Tongue (tissue), 2 donors: ENCODE results near the gene FRMD1. TPM values are rescaled to one million over a fixed set of nuclear protein-coding genes. Genes with fewer than 3 reads are reported as not detected.
"Not testable (repeated sequence)": the region's sequence is repeated elsewhere in the genome, so short reads cannot be mapped to it uniquely, and the experiment has no call there.

ENCODE experiments used
- DNase-seq: peaks from one replicate; pipeline ENCODE4 v3.0.0-alpha.2; 2015
- total RNA-seq: library from RNA; depleted of rRNA; stranded (reverse); fragments of >200 nt; gene quantifications from one replicate; pipeline ENCODE4 v1.2.3, GENCODE V29; 2014

The FRMD1 gene
- total RNA-seq, 1 donor from 2014 or later: 0.41 TPM

DNA sequence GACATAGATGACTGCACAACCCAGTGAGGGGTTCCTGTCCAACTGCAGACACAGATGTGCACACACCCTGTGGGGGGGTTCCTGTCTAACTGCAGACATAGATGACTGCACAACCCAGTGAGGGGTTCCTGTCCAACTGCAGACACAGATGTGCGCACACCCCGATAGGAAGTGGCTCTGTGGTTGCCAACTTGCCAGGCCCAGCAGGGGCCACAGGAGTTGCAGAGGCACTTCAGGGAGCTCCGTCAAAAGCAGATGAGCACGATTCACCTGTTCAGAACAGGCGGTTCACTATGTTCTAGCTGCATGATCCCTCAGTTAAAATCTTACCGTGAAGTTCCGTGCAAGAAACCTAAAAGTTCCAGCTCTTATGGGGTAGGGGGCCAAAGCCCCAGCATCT, 1.6 kb downstream of the FRMD1 start:
- not testable (repeated sequence) for DNase-seq

DNA sequence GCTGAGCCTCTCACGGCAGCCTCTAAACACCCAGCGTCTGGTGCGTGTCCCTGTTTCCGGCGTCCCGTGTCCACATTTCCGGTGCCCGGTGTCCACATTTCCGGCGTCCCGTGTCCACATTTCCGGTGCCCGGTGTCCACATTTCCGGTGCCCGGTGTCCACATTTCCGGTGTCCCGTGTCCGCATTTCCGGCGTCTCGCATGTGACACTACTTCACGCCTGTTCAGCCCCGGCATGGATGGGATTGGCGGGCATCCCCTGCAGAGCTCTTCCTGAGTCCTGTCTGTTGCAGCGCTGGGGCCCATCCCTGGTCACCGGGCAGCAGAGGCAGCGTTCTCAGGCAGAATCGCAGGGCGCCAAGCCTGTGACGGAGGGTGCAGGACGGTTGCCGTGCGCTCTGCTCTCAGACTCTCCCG, 3.2 kb downstream of the FRMD1 start:
- DNase-seq: no peak

DNA sequence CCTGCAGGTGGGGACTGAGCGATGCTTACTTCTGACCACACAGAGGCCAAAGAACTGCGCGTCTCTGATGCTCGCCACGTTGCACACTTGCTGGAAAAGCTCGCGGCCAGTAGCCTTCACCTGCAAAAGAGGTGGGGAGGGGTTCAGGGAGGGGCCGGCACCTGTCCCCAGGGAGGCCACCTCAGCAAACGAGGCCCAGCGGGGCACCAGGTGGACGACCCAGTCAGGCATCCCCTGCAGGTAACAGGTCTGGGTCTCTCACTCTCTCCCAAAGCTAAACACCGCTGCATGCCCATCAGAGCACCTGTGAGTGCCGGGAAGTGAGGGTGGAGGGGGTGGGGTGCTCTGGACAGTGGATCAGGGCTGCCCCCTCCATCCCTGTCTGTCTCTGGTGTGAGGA, 3.8 kb downstream of the FRMD1 start:
- DNase-seq: no peak

DNA sequence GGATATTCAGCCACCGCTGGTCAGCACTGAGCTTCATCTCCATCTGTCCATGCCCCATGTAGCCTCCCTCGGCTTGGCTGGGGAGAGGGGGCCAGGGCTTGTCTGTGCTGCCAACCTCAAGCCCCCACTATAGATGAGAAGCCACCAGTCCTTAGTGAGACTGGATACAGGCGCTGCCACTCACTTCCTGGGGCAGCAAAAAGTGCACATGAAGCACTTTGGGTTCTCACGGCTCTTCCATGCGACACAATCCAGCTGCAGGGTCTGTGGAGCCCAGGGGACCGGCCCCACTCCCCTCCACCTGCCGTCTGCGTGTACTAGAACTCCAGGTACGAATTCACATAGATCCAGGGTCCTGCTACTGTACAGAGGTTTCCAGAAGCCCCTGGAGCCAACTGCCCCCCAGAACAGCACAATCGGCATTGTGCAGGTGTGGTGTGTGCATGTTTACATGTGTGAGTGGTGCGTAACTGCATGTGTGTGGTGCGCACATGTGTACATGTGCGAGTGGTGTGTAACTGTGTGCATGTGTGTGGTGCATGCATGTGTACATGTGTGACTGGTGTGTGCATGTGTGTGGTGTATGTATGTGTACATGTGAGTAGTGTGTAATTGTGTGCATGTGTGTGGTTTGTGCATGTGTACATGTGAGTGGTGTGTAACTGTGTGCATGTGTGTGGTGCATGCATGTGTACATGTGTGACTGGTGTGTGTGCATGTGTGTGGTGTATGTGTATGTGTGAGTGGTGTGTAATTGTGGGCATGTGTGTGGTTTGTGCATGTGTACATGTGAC, 4.9 kb downstream of the FRMD1 start:
- no peak for DNase-seq

DNA sequence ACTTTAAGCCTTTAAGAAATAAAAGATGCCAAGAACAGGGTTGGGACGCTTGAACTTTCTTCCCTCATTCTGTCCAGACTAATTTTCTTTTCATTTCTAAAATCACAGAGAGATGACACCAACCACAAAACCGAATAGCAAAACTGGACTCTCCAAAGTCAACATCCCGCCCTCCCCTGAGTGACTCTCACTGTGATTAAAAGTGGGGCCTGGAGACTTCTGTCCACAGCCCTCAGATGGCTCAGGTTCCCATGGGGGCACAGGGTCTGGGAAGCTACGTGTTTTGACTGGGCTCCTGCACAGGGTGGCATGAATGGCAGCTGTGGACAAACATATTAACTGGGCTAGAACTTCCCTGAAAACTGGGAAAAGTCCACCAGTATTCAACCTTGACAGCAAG, 6.3 kb downstream of the FRMD1 start:
- no peak for DNase-seq

DNA sequence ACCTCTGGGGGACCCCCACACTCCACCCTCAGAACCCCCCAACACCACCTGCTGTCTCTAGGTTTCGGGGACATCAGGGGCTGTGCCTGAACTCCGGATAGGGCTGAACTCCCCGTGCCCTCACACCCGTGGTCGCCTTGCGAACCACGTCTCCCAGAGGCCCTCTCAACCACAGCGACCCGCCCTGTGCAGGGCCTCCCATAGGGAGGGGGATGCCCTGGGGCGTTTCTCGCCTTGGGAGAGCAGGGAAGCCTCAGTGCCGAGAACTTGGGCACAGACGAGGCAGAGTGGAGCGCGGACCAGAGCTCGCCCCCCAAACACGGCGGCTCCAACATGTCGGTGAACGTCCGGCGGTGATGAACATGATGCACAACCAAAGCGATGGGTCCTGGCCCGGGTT, 6.8 kb downstream of the FRMD1 start:
- DNase-seq: no peak

DNA sequence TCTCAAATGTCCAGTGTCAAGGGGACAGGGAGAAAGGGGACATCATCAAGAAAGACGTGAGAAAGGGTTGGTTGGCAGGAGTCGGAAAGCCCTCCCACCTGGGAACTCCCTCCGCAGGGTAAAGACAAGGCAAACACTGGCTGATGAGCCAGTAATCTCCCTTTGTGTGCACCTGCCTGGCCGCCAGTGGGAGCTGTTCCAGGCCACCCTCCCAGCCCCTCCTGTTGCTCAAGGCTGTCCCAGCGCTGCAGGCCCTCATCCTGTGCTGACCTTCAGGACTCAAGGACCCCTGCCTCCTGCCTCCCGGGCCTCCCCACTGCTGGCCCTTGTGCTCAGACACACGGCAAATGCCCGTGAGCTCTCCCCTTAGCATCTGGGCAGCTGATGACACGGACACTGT, 7.4 kb downstream of the FRMD1 start:
- DNase-seq: no peak

DNA sequence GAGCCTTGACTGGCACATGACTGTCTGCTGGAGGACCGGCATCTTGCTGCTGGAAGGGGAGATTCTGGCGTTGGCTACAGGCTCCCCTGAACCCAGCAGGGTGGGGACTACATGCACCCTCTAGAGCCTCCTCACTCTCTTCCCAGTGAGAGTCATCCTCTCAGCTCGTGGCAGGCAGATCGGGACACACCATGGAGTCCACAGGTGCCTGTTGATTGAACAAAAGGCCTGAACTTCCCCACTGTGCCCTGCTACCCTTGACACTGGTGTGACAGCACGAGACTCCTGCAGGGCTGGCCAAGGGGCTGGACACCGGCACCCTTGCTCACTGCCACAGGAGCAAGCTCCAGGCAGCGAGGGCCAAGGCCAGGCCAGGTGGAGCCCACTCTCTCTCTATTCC, 8.2 kb downstream of the FRMD1 start:
- DNase-seq: no peak

DNA sequence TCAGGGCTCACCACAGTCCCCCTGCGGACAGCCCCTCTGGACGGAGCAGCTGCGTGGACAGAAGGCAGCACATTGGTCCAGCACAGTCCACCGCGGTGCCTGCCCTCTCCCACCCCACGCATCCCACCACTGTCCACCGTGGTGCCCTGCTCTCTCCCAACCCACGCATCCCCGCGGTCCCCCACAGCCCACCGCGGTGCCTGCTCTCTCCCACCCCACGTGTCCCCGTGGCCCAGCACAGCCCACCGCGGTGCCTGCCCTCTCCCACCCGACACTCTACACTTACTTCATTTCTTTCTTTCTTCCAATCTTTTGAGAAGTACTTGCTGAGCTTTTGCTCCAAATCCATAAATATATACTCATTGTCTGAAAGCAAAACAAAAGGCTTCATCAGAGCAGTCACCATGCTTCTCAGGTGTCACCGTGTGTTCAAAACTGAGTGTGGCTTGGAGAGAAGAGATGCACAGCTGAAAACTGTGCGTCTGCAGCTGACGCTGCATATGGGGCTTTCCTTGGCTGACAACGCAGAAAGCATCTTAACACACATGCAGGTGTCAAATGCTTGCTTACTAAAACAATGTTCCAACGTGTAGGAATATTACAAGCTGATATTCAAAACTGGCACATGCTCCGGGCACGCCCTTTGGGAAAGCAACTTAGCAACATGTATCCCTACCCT, 11.8 kb downstream of the FRMD1 start:
- DNase-seq: peak; percentile 58

DNA sequence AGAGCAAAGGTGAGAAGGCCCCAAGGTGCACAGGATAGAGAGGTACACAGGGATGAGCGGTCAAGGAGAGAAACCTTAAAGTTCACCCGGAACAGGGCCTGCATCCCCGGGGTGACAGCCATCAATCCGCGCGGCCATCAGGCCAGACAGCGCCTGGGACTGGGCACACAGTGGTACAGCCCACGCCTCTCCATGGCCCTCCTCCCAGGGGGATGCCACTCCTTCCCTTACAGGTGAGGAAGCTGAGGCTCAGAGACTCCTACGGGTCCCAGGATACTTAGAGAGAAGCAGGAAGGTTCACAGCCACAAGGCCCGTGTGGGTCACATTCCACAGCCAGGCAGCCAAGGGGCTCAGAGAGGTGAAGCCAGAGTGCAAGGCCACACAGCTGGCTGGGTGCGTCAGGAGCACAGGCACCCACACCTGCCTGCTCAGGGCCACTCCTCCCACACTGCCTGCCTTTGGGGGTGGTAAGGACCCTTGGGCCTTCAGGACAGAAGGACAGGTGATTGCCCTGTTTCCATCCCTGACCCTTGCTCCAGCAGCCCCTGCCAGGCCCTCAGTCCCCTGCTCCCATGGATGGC, 14.7 kb downstream of the FRMD1 start:
- no peak for DNase-seq

DNA sequence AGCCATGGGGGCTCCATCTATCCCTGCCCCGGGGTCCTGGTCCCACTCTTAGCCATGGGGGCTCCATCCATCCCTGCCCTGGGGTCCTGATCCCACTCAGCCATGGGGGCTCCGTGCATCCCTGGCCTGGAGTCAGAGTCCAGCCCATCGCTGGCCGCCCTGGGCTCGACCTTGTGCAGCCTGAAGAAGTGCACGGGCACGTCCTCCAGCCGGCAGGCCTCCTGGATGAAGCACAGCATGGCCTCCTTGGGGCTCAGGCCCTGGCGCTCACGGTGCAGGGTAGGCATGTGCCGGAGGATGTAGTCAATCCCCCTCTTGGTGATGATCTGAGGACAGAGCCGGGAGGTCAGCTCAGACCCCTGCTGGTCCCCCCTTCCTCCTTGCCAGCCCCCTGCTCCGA, 15.6 kb downstream of the FRMD1 start:
- DNase-seq: no peak

DNA sequence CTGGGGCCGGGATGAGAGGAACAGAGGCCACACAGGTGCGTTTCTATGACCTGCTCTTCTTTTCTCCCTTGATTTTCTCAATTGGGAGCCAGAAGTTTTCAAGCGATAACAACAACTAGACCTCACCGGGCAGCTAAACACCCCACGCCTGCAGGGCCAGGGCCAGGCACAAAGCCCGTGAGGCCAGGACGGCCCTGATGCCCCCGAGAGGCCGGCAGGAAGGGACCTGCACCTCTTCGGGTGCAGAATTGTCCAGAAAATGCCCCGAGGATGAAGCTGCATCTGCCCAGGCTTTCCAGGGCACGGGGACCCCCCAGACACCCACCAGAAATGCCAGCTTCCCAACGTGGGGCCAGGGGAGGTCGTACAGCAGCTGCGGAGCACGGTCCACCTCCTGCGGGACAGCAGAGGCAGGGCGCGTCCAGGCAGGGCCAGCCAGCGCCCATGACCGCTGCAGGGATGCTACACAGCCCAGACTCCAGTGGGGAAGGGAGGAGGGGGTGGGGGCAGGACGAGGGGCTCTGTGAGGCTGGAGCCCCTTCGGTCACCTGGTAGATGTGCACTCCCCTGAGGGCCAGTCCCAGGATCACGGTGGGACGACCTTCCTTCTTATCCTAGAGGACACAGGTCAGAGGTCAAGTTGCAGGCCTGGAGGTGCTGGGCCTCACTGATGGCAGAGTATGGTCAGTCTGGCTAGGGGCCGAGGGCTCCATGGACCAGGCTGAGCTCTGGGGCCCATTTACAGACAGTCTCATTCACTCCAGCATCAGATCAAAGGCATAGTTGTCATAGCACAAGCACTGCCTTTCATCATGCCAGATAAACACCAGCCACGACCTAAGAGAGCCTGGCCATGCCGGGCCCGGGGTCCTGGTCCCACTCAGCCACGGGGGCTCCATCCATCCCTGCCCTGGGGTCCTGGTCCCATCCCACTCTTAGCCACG, 16.4 kb downstream of the FRMD1 start:
- DNase-seq: no peak

DNA sequence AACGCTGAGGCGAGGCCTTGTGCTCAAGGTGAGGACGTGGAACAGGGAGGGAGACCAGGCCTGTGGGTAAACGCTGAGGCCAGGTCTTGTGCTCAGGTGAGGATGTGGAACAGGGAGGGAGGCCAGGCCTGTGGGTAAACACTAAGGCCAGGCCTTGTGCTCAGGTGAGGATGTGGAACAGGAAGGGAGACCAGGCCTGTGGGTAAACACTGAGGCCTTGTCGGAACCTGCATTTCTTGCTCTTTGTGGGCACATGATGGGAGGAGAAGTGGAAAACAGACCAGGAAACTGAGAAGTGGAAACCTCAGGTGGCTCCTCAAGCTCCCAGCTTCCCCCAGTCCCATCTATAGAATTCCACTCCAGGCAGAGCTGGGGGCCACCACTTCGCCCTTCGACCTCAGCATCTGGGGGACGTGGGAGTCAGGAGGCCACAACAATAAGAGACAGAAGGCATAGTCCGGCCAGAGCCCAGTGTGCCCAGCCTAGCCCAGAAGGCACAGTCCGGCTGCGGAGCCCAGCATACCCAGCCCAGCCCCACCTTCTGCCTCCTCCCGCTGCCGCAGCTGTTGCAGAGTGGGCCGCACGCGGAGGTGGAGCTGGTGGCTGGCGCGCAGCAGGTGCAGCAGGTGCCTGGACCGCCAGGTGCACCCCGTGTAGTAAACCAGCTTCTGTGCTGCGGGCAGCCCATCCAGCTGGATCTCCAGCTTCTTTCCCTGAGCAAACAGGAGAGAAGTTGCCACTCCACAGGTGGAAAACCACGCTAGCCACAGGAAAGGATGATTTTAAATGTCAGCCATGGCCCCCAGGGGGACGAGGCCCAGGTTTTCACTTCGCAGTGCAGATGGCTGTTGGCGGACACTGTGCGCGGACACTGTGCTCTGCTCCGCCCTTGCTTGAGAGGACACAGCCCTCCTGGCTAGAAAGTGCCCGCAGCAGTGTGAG, 17.5 kb downstream of the FRMD1 start:
- no peak for DNase-seq

DNA sequence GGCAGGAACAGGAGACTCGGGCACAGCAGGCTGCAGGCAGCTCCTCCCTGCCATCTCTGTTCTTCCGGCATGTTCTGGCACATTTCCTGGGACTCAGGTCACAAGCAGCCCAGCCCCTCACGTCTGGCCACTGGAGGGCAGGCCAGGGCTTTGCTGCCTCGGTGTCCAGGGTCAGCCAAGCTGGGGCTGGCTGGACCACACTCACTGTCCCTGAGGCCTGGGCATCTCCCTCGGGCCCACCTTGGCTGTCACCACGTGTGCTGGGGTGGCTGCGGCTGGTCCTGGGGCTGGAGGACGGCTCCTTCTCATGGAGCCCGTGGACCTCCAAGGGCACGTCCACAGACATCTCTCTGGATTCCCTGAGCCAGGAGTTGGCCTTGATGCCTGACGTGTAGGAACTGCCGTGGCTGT, 18.5 kb downstream of the FRMD1 start:
- peak; percentile 87 for DNase-seq

DNA sequence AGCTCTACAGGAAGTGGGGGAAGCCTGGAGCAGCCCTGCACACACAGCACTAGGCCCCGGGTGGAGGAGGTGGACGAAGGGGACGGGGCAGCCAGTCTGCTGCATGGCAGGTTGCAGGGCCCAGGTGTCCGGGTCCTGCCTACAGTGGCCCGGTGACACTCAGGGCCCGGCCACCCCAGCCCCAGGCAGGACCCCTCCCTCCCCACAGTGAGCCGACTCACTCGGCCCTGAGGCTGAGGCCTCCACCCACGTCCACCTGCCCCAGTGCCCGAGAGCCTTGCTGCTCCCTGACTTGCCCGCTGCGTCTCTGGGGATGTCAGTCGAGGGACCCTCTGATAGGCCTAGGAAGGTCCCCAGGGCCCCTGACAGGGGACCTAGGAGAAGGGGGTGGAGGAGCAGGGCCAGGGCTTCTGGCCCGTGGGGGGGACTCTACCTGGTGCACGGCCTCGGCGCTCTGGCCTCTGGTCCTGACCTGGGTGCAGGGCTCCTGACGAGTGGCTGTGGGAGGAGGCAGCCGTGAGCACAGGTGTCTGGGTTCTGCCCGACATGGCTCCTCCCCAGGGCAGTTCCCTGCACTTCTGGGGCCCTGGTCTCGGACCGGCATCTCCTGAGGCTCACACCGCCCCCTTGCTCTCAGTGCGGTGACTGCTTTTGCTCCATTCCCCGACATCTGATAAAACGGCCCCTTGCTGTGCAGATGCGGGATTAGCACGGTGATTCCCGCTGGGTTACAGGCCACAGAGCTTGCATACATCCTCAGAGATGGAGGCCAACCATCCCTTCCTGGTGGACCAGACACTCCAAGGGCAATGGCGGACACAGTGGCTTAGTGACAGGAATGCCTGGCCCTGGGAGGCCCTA, 20.1 kb downstream of the FRMD1 start:
- DNase-seq: no peak

DNA sequence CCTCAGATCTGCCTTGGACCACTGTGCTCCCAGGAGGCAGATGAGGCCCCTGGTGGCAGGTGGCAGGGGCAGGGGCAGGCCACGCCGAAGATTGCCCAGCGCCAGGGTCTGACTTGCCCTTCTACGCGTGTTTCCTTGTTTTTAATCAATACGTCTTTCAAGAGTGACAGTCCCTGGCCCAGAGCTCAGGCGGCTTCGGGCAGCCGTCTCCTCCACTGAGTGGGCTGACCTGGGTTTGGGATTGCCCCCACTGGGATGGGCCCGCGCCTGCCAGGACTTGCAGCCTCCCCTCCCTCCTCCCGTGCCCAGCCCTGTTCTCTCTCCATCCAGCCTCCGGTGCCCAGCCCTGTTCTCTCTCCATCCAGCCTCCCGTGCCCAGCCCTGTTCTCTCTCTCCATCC, 21.2 kb downstream of the FRMD1 start:
- no peak for DNase-seq

DNA sequence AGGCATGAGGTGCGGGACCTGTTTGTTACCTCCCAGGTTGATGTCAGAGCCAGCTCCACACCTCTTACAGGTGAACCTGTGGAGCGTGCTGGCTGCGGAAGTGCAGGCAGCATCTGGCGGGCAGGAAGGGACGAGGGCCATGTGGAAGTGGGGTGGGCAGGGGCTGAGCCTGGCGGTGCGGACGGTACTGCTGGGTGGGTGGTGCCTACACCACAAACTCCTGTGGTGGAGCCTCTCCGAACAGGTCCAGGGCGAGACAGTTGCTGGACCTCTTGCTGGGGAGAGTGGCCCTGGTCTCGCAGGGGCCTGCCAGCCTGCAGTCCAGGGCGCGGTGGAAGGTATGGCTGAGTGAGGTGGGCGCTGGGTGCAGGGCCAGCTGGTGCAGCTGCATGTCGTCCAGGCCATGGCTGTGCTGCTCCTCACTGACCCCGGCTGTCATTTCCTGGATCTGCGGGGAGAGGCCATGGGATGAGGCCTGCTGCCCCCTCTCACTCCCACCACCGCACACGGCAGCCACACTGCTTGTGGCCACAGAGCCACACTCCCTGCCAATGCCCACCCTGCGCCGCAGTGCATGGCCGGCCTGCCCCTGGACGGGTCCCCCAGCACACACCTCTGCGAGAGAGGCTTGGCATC, 22.0 kb downstream of the FRMD1 start:
- no peak for DNase-seq

DNA sequence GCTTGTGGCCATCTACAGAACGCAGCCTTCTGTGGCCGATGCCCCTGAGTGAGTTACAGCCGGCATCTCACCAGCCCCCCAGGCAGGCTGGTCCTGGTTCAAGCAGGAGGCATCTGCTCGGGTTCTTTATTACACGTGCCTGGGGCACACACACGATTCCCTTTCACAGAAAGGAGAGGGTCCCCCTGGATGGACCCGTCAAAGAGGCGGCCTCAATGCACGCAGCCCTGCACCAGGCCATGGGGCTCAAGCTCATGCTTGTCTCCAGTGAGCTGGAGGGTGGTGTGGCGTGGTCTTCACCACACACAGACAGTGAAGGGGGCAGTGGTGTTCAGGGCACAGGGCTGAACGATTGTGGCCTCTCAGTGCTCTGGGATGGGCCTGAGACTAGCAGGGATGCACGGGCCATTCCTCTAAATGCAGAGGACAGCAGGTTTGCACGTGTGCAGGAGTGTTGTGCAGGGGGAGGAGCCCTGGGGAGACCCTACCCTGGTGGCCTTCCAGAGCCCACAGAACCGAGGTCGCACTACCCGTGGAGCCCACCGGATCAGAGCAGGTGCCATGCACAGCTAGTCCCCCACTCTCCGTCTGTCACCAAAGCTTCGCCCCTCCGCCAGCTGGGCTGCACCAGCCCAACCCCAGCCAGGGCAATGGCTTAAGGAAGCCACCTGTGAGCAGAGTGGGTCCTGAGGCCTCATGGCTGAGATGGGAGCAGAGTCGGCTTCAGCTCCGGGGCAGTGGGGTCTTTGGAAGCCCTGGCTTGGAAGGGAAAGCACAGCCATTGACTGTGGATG, 23.1 kb downstream of the FRMD1 start:
- no peak for DNase-seq
